Panc1 (cell line): ENCODE results near the gene FBXO27. TPM values are rescaled to one million over a fixed set of nuclear protein-coding genes. Genes with fewer than 3 reads are reported as not detected.

Experiments used
- ATAC-seq: fragments of 200-7000 bp; cut with Tn5 transposase; 2 replicates; pipeline ENCODE4 v1.9.1; 2020; ENCODE audit warnings: mild to moderate bottlenecking, moderate library complexity
- BruUV-seq: library from RNA; stranded (reverse); fragments of 400-500 nt; replicated peaks from 2 replicates; lab custom pipeline; 2021; lab: Mats Ljungman, UMichigan
- CTCF ChIA-PET: fragments of 300-600 bp; sonication (Branson Sonifier 250); formaldehyde crosslinking; loops from one replicate; lab custom pipeline; 2022; ENCODE audit warnings: antibody characterized with exemption; lab: Charles Lee
- POLR2A ChIA-PET: fragments of 300-600 bp; sonication (Branson Sonifier 250); formaldehyde crosslinking; loops from one replicate; lab custom pipeline; 2022; ENCODE audit warnings: antibody characterized with exemption; lab: Charles Lee
- DNase-seq: peaks from one replicate; pipeline ENCODE4 v3.0.0-alpha.2; 2010; ENCODE audit warnings: low read depth, low spot score
- H3K27ac ChIP-seq: 2 replicates; pipeline ENCODE4 v1.5.1; 2011; ENCODE audit warnings: mild to moderate bottlenecking, low read length, inconsistent platforms
- H3K27me3 ChIP-seq: fragments of 200-500 bp; sonication (Bioruptor generic); 2 replicates; pipeline ENCODE4 v1.6.0; 2014; ENCODE audit warnings: low read length, inconsistent platforms; ENCODE audit not compliant: control insufficient read depth, insufficient read depth
- H3K36me3 ChIP-seq: fragments of 200-500 bp; sonication (Bioruptor generic); 2 replicates; pipeline ENCODE4 v1.5.1; 2014; ENCODE audit warnings: inconsistent platforms, mild to moderate bottlenecking, low read length, moderate library complexity; ENCODE audit not compliant: control insufficient read depth, insufficient read depth
- H3K4me1 ChIP-seq: 2 replicates; pipeline ENCODE4 v1.5.1; 2011; ENCODE audit warnings: inconsistent platforms, mild to moderate bottlenecking, low read length, moderate library complexity; ENCODE audit not compliant: control insufficient read depth, insufficient read depth
- H3K4me3 ChIP-seq, 2 experiments: 2 replicates each; pipeline ENCODE4 v1.5.1; 2011 to 2012; ENCODE audit warnings: low read depth in 2 of 2, low read length in 2 of 2, mild to moderate bottlenecking in 2 of 2, inconsistent platforms in 1 of 2, moderate library complexity in 1 of 2
- H3K9me3 ChIP-seq: fragments of 200-500 bp; sonication (Bioruptor generic); 2 replicates; pipeline ENCODE4 v1.5.1; 2014; ENCODE audit warnings: low read depth, mild to moderate bottlenecking, inconsistent platforms, low read length, moderate library complexity; ENCODE audit not compliant: control insufficient read depth, insufficient read depth
- CTCF ChIP-seq: fragments of 450-650 bp; IDR thresholded peaks from 2 replicates; pipeline ENCODE4 v1.5.1; 2017; ENCODE audit warnings: mild to moderate bottlenecking
- POLR2AphosphoS5 ChIP-seq: IDR thresholded peaks from 2 replicates; pipeline ENCODE4 v1.6.1; 2012; ENCODE audit warnings: mild to moderate bottlenecking, low read depth, low read length, moderate library complexity
- REST ChIP-seq, 2 experiments: IDR thresholded peaks; 2 replicates each; pipeline ENCODE4 v1.6.1; 2011 to 2012; ENCODE audit warnings: low read depth in 2 of 2, control low read depth in 1 of 2, low read length in 1 of 2, mild to moderate bottlenecking in 1 of 2, moderate library complexity in 1 of 2; ENCODE audit not compliant: insufficient read depth in 1 of 2
- SIN3A ChIP-seq: IDR thresholded peaks from 2 replicates; pipeline ENCODE4 v1.6.1; 2012; ENCODE audit warnings: low read depth, mild to moderate bottlenecking, low read length, moderate library complexity, borderline replicate concordance; ENCODE audit not compliant: insufficient read depth
- TCF7L2 ChIP-seq: IDR thresholded peaks from 2 replicates; pipeline ENCODE4 v1.6.1; 2011; ENCODE audit warnings: mild to moderate bottlenecking, low read depth, low read length, inconsistent platforms
- in situ Hi-C: cut with HindIII; loops from 2 replicates; pipeline ENCODE4 v1.10.0; 2016; ENCODE audit warnings: low sequenced_read_pairs, low pct_unique_long_range_greater_than_20kb
- intact Hi-C: fragments of 100-400 bp; cut with micrococcal nuclease; formaldehyde crosslinking; loops from one replicate; pipeline ENCODE4 v1.10.0; 2022; ENCODE audit not compliant: unreplicated experiment
- total RNA-seq: library from RNA; stranded (reverse); gene quantifications from one replicate; pipeline ENCODE4 v1.2.1, GENCODE V29; 2021; ENCODE audit not compliant: unreplicated experiment

FBXO27 gene
- total RNA-seq, 1 experiment from 2014 or later, result 443 TPM

GRCh38 chr19:39031368-39032062, 834 bp downstream of the FBXO27 start:
- Histone ChIP-seq H3K27ac (peak overlapping the region; percentile 91), H3K4me3 (peak overlapping the region; percentile 46 to 72), H3K36me3 (peaks cover 10% of the 10 kb centered on the region), H3K27me3 (no peaks in the 10 kb centered on the region), H3K9me3 (no peaks in the 10 kb centered on the region), H3K4me1 (peaks cover 24% of the 10 kb centered on the region)
- DNase-seq, result peak; percentile 100
- ATAC-seq, result peak; percentile 93
- intact Hi-C loops (loop anchor here (1.0 to 5.0 kb wide), 3 partner anchors 55 to 396 kb away; no protein-coding TSS in a partner anchor), in situ Hi-C loops (no loop called here)
- POLR2A ChIA-PET, result interaction anchor here (0.5 to 1.0 kb wide), 10 partner anchors 11 to 1092 kb away, joined by 3 to 11 read pairs (median 4); partner anchors contain the start of gene FBXO17
- TF ChIP-seq TCF7L2 (no peak), SIN3A (no peak), REST (IDR thresholded peaks at IDR 0.05; ENCODE audit: insufficient read depth in 1 of 2, low read depth in 2 of 2, low read length in 1 of 2) (no peak), CTCF (no peak), POLR2AphosphoS5 (no peak)
- CTCF ChIA-PET, result interaction anchor here (0.5 to 2.5 kb wide), 7 partner anchors 21 to 146 kb away, joined by 3 to 20 read pairs (median 4); partner anchors contain the start of gene FBXO17
- BruUV-seq, result no TSS peak

- in situ Hi-C loops (no loop called here), intact Hi-C loops (loop anchor here (1.0 to 5.0 kb wide), 2 partner anchors 55 to 396 kb away; no protein-coding TSS in a partner anchor)
- Histone ChIP-seq H3K9me3 (no peaks in the 10 kb centered on the region), H3K4me3 (peak overlapping the region; percentile 46 to 72), H3K27me3 (no peaks in the 10 kb centered on the region), H3K36me3 (peaks cover 10% of the 10 kb centered on the region), H3K27ac (peak overlapping the region; percentile 91), H3K4me1 (peaks cover 24% of the 10 kb centered on the region)
- ChIA-PET POLR2A (interaction anchor here (0.5 to 1.0 kb wide), 5 partner anchors 10 to 190 kb away, joined by 3 to 11 read pairs (median 4); no protein-coding TSS in a partner anchor), CTCF (interaction anchor here (0.6 to 2.5 kb wide), 5 partner anchors 21 to 57 kb away, joined by 3 to 20 read pairs (median 4); partner anchors contain the start of gene FBXO17)
- DNase-seq, result no peak
- BruUV-seq, result no TSS peak
- ATAC-seq, result peak; percentile 0
- TF ChIP-seq TCF7L2, result no peak
- TF ChIP-seq REST (IDR thresholded peaks at IDR 0.05; ENCODE audit: insufficient read depth in 1 of 2, low read depth in 2 of 2, low read length in 1 of 2), result no peak
- TF ChIP-seq CTCF, result no peak
- no peak for TF ChIP-seq POLR2AphosphoS5
- TF ChIP-seq SIN3A, result no peak
These were observed 1.4 kb downstream of the FBXO27 start for GRCh38 chr19:39030854-39031367.
